Neural progenitor cell (in vitro differentiated cells): ENCODE results near the gene KAZN. TPM values are rescaled to one million over a fixed set of nuclear protein-coding genes. Genes with fewer than 3 reads are reported as not detected.

Experiments used
- DNase-seq: peaks from one replicate; pipeline ENCODE4 v3.0.0-alpha.2; 2016; ENCODE audit warnings: low spot score
- H2AFZ ChIP-seq: fragments of 200-600 bp; sonication (generic); replicated peaks from 2 replicates; pipeline ENCODE4 v1.6.1; 2016; ENCODE audit warnings: antibody characterized with exemption
- H3F3A ChIP-seq: fragments of 200-600 bp; sonication (generic); 2 replicates; pipeline ENCODE4 v1.6.1; 2016; ENCODE audit warnings: antibody characterized with exemption, low read depth
- H3K27ac ChIP-seq: fragments of 200-600 bp; sonication (generic); 2 replicates; pipeline ENCODE4 v1.5.1; 2016; ENCODE audit warnings: mild to moderate bottlenecking
- H3K27me3 ChIP-seq: fragments of 200-600 bp; sonication (generic); 2 replicates; pipeline ENCODE4 v1.6.1; 2016; ENCODE audit warnings: mild to moderate bottlenecking, moderate library complexity
- H3K36me3 ChIP-seq: fragments of 200-600 bp; sonication (generic); 2 replicates; pipeline ENCODE4 v1.5.1; 2016
- H3K4me1 ChIP-seq: fragments of 200-600 bp; sonication (generic); 2 replicates; pipeline ENCODE4 v1.6.1; 2016; ENCODE audit warnings: mixed run types
- H3K4me2 ChIP-seq: fragments of 200-600 bp; sonication (generic); 2 replicates; pipeline ENCODE4 v1.6.1; 2016
- H3K4me3 ChIP-seq: fragments of 200-600 bp; sonication (generic); 2 replicates; pipeline ENCODE4 v1.5.1; 2016
- H3K79me2 ChIP-seq: fragments of 200-600 bp; sonication (generic); 2 replicates; pipeline ENCODE4 v1.6.1; 2016; ENCODE audit warnings: low read depth
- H3K9ac ChIP-seq: fragments of 200-600 bp; sonication (generic); 2 replicates; pipeline ENCODE4 v1.6.1; 2016
- H3K9me3 ChIP-seq: fragments of 200-600 bp; sonication (generic); 2 replicates; pipeline ENCODE4 v1.5.1; 2016; ENCODE audit warnings: low read depth
- H4K20me1 ChIP-seq: fragments of 200-600 bp; sonication (generic); 2 replicates; pipeline ENCODE4 v1.6.1; 2016; ENCODE audit warnings: low read depth
- H3K27ac Mint-ChIP-seq: 3 replicates; pipeline ENCODE4 v1.8.0; 2021; ENCODE audit warnings: mixed read lengths
- H3K27me3 Mint-ChIP-seq: 2 replicates; pipeline ENCODE4 v1.8.0; 2022; ENCODE audit warnings: low read depth, mild to moderate bottlenecking, inconsistent platforms, moderate library complexity, mixed read lengths; ENCODE audit not compliant: insufficient read depth
- H3K36me3 Mint-ChIP-seq: 3 replicates; pipeline ENCODE4 v1.8.0; 2021; ENCODE audit warnings: mixed read lengths
- H3K4me1 Mint-ChIP-seq: 3 replicates; pipeline ENCODE4 v1.8.0; 2021; ENCODE audit warnings: mixed read lengths
- H3K4me3 Mint-ChIP-seq: 3 replicates; pipeline ENCODE4 v1.8.0; 2021; ENCODE audit warnings: mild to moderate bottlenecking, moderate library complexity, mixed read lengths
- H3K9me3 Mint-ChIP-seq: 3 replicates; pipeline ENCODE4 v1.8.0; 2020; ENCODE audit warnings: mixed read lengths
- CTCF ChIP-seq: fragments of 200-600 bp; sonication (generic); IDR thresholded peaks from 2 replicates; pipeline ENCODE4 v1.5.1; 2017; ENCODE audit warnings: antibody characterized with exemption, mild to moderate bottlenecking
- EZH2 ChIP-seq: fragments of 200-600 bp; sonication (generic); IDR thresholded peaks from 2 replicates; pipeline ENCODE4 v1.6.1; 2017; ENCODE audit warnings: antibody characterized with exemption, mild to moderate bottlenecking, moderate library complexity
- EZH2phosphoT487 ChIP-seq: fragments of 200-600 bp; sonication (generic); IDR thresholded peaks from 2 replicates; pipeline ENCODE4 v1.6.1; 2017; ENCODE audit warnings: antibody characterized with exemption
- total RNA-seq: library from RNA; depleted of rRNA; stranded (reverse); fragments of >200 nt; gene quantifications from 2 replicates; pipeline ENCODE4 v1.2.3, GENCODE V29; 2015; ENCODE audit warnings: low replicate concordance

Gene KAZN
- total RNA-seq, 1 donor from 2014 or later: 6.1 TPM

- no peak overlapping the region for H3K4me2 ChIP-seq
- H3K9me3 Mint-ChIP-seq: no peaks in the 10 kb centered on the region
- H3K4me3 ChIP-seq: no peak overlapping the region
- H3K36me3 ChIP-seq: no peaks in the 10 kb centered on the region
- H2AFZ ChIP-seq: no peak overlapping the region
- H3K36me3 Mint-ChIP-seq: peaks cover 11% of the 10 kb centered on the region
- no peaks in the 10 kb centered on the region for H3K79me2 ChIP-seq
- no peaks in the 10 kb centered on the region for H3K27me3 Mint-ChIP-seq
- H3K27me3 ChIP-seq: no peaks in the 10 kb centered on the region
- no peaks in the 10 kb centered on the region for H4K20me1 ChIP-seq
- no peak overlapping the region for H3K27ac Mint-ChIP-seq
- H3F3A ChIP-seq: peaks cover 5% of the 10 kb centered on the region
- H3K4me1 Mint-ChIP-seq: peaks cover 21% of the 10 kb centered on the region
- DNase-seq: no peak
- no peak overlapping the region for H3K9ac ChIP-seq
- no peak overlapping the region for H3K27ac ChIP-seq
- H3K4me1 ChIP-seq: peaks cover 13% of the 10 kb centered on the region
- no peaks in the 10 kb centered on the region for H3K9me3 ChIP-seq
- no peak for TF ChIP-seq EZH2
- TF ChIP-seq EZH2phosphoT487: no peak
- no peak for TF ChIP-seq CTCF
- H3K4me3 Mint-ChIP-seq: no peak overlapping the region
Observed at GRCh38 chr1:14746393-14746792, 147.9 kb downstream of the KAZN start.

GRCh38 chr1:14748151-14748550, 149.7 kb downstream of the KAZN start:
- no peaks in the 10 kb centered on the region for H3K9me3 ChIP-seq
- no peaks in the 10 kb centered on the region for H3K79me2 ChIP-seq
- peaks cover 5% of the 10 kb centered on the region for H3F3A ChIP-seq
- DNase-seq: no peak
- Mint-ChIP-seq H3K27ac (no peak overlapping the region), H3K4me1 (peaks cover 5% of the 10 kb centered on the region), H3K36me3 (peaks cover 17% of the 10 kb centered on the region), H3K4me3 (no peak overlapping the region), H3K27me3 (no peaks in the 10 kb centered on the region), H3K9me3 (peaks cover 11% of the 10 kb centered on the region)
- peaks cover 5% of the 10 kb centered on the region for H3K4me1 ChIP-seq
- TF ChIP-seq EZH2: no peak
- no peak for TF ChIP-seq CTCF
- no peak for TF ChIP-seq EZH2phosphoT487
- H3K4me2 ChIP-seq: no peak overlapping the region
- H3K27ac ChIP-seq: no peak overlapping the region
- no peak overlapping the region for H3K9ac ChIP-seq
- no peak overlapping the region for H2AFZ ChIP-seq
- no peaks in the 10 kb centered on the region for H3K27me3 ChIP-seq
- H4K20me1 ChIP-seq: no peaks in the 10 kb centered on the region
- H3K36me3 ChIP-seq: no peaks in the 10 kb centered on the region
- no peak overlapping the region for H3K4me3 ChIP-seq

- Mint-ChIP-seq H3K4me3 (no peak overlapping the region), H3K27me3 (no peaks in the 10 kb centered on the region), H3K27ac (no peak overlapping the region), H3K4me1 (peaks cover 5% of the 10 kb centered on the region), H3K9me3 (peaks cover 15% of the 10 kb centered on the region), H3K36me3 (peaks cover 17% of the 10 kb centered on the region)
- H3K27me3 ChIP-seq: no peaks in the 10 kb centered on the region
- H3K79me2 ChIP-seq: no peaks in the 10 kb centered on the region
- no peaks in the 10 kb centered on the region for H3K9me3 ChIP-seq
- no peaks in the 10 kb centered on the region for H3K36me3 ChIP-seq
- no peak overlapping the region for H3K4me3 ChIP-seq
- DNase-seq: no peak
- peaks cover 5% of the 10 kb centered on the region for H3F3A ChIP-seq
- H2AFZ ChIP-seq: no peak overlapping the region
- H4K20me1 ChIP-seq: no peaks in the 10 kb centered on the region
- no peak overlapping the region for H3K27ac ChIP-seq
- no peak overlapping the region for H3K4me2 ChIP-seq
- no peak overlapping the region for H3K9ac ChIP-seq
- peaks cover 5% of the 10 kb centered on the region for H3K4me1 ChIP-seq
- no peak for TF ChIP-seq EZH2phosphoT487
- no peak for TF ChIP-seq EZH2
- TF ChIP-seq CTCF: no peak
Observed at GRCh38 chr1:14748977-14749376, 150.5 kb downstream of the KAZN start.
